GM15510 (cell line): Measurements from ENCODE around the gene IFI6.

ENCODE experiments used
- POLR2A ChIP-seq: IDR thresholded peaks from 3 replicates; pipeline ENCODE4 v1.6.1; 2011; ENCODE audit warnings: borderline replicate concordance; ENCODE audit not compliant: insufficient read length; ENCODE audit errors: extremely low read depth

Gene IFI6

DNA sequence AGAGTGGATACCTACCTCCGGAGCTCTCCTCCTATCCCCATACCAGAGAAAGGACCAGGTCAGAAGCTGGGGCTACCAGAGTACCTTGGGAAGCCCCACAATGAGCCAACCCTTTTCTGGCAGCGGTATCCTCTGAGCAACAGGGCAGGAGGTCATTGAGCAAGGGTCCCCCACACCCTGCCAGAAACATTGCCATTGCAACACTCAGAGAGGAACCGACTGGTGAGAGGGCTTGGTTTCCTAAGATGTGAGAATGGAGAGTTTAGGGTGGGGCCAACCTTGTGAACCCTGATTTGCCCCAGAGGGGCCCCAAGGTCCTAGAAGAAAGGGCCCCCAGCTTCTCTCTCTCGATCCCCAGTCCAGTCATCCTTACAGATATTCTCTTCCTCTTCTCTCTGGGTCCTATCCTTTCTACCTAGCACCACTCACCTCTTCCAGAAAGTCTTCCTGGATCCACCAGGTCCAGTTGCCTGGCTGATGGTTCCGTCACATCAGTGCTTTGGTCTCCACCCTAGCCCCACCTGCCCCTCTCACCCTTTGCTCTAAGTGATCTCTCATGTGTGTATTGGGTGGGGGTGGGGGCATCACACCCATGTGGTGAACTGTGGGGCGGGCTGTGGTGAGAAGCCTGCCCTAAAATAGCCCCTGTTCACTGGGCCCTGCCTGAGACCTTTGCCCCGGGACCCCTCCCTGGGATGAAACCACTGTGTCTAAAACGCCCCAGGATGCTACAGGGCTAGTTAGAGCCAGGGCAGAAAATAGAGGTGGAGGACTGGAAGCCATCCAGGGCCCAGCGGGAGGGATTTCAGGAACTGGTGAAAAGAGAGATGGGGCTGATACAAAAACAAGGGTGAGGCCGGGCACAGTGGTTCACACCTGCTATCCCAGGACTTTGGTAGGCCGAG lies 45.7 kb downstream of the IFI6 start:
- TF ChIP-seq POLR2A, result peak; percentile 67

DNA sequence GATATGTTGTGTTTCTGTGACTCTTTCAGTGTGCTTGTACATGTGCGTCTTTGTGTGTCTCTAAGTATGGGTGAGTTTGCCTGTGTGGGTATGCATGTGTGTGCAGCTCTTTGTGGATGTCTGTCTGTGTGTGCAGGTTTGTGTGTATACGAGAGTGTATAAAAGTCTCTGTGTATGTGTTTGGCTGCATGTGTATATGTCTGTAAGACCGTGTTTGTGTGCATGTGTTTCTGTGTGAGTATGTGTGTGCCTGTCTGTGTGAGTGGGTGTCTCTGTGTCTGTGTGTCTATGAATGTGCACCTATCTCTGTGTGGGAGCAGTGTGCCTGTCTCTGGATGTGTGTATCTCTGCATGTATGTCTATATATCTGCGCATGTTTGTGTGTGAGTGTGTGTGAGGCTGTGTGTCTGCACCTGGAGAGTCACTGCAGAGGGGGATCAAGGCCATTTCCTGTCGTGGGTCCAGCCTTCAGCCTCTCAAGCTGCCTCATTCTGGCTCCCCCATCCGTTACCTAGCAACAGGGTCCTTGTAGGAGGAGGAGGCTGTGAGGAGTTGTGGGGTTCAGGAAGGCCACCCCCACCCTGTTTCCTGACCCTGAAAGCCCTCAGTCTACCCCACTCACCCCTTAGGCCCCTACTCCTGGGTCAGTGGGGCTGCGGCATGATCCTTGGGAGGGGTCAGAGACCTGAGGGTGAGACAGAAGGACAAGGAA lies 47.4 kb downstream of the IFI6 start:
- TF ChIP-seq POLR2A, result no peak

- TF ChIP-seq POLR2A, result no peak
Observed at GRCh38 chr1:27623327-27624212, 48.4 kb downstream of the IFI6 start.

GRCh38 chr1:27622828-27623227 lies 49.2 kb downstream of the IFI6 start:
- no peak for TF ChIP-seq POLR2A

- TF ChIP-seq POLR2A, result no peak
Observed at GRCh38 chr1:27621051-27621920, 50.7 kb downstream of the IFI6 start.

GRCh38 chr1:27618341-27619082 lies 53.5 kb downstream of the IFI6 start:
- no peak for TF ChIP-seq POLR2A

GRCh38 chr1:27617420-27617819 lies 54.6 kb downstream of the IFI6 start:
- no peak for TF ChIP-seq POLR2A

GRCh38 chr1:27616441-27616840 lies 55.6 kb downstream of the IFI6 start:
- no peak for TF ChIP-seq POLR2A
